Testis (tissue), 2 donors: ENCODE measurements around the gene MPP1.

ENCODE experiments used
- CTCF ChIP-seq, 3 experiments: fragments of 450-650 bp in 2 of 3; fragments of 200-600 bp in 1 of 3; sonication (generic) in 1 of 3; IDR thresholded peaks; one replicate each; pipeline ENCODE4 v1.5.1; 2016 to 2019; ENCODE audit warnings: antibody characterized with exemption in 3 of 3, mild to moderate bottlenecking in 2 of 3, moderate library complexity in 1 of 3
- POLR2A ChIP-seq: fragments of 450-650 bp; IDR thresholded peaks from one replicate; pipeline ENCODE4 v1.6.1; 2017; ENCODE audit warnings: antibody characterized with exemption, mild to moderate bottlenecking, moderate library complexity

GRCh38 chrX:154761977-154762536 lies 43.2 kb downstream of the MPP1 start:
- TF ChIP-seq CTCF (IDR thresholded peaks at IDR 0.05) (no peak), POLR2A (no peak)
